Esophagus muscularis mucosa (tissue), 3 donors: Measurements from ENCODE around the gene SEMA5B.

Experiments
- POLR2A ChIP-seq: fragments of 450-650 bp; IDR thresholded peaks from one replicate; pipeline ENCODE4 v1.6.1; 2017; ENCODE audit warnings: antibody characterized with exemption, moderate library complexity, mild to moderate bottlenecking, low read depth
- TF ChIP-seq, protein P1 (sequence below), 3 experiments: fragments of 200-600 bp in 2 of 3; fragments of 450-650 bp in 1 of 3; sonication (generic) in 2 of 3; IDR thresholded peaks; one replicate each; pipeline ENCODE4 v1.5.1; 2017 to 2019; ENCODE audit warnings: antibody characterized with exemption in 3 of 3, mild to moderate bottlenecking in 2 of 3, moderate library complexity in 1 of 3

DNA sequence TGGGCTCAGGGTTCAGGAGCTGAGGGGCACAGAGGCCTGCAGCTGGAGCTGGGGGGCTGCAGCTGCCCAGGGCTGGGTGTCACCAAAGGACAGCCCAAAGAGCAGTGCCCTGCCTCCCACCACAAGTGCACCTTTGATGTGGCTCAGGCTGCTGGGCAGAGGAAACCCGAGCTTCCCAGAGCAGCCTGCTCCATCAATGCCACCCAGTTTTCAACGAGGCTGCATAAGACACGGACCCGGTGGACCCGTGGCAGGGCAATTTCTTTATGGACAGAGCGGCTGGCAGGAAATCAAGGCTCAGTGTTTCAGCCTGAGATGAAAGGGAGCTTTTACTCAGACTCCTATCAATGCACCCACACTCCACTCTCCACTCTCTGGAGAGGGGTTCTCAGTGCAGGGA is 18.7 kb downstream of the SEMA5B start:
- TF ChIP-seq, protein P1, sequence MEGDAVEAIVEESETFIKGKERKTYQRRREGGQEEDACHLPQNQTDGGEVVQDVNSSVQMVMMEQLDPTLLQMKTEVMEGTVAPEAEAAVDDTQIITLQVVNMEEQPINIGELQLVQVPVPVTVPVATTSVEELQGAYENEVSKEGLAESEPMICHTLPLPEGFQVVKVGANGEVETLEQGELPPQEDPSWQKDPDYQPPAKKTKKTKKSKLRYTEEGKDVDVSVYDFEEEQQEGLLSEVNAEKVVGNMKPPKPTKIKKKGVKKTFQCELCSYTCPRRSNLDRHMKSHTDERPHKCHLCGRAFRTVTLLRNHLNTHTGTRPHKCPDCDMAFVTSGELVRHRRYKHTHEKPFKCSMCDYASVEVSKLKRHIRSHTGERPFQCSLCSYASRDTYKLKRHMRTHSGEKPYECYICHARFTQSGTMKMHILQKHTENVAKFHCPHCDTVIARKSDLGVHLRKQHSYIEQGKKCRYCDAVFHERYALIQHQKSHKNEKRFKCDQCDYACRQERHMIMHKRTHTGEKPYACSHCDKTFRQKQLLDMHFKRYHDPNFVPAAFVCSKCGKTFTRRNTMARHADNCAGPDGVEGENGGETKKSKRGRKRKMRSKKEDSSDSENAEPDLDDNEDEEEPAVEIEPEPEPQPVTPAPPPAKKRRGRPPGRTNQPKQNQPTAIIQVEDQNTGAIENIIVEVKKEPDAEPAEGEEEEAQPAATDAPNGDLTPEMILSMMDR (IDR thresholded peaks at IDR 0.05) = no peak
- TF ChIP-seq POLR2A = no peak
